GM23338 (cell line): ENCODE data around the gene ZNF273.

Experiments
- CREB1 ChIP-seq: fragments of 250-450 bp; sonication (Bioruptor Pico); IDR thresholded peaks from 2 replicates; pipeline ENCODE4 v1.5.0; 2020; ENCODE audit warnings: low read depth, mild to moderate bottlenecking, moderate library complexity
- EZH2 ChIP-seq: fragments of 200-600 bp; sonication (generic); IDR thresholded peaks from one replicate; pipeline ENCODE4 v1.8.0; 2017; ENCODE audit warnings: antibody characterized with exemption, mild to moderate bottlenecking, low read depth; ENCODE audit not compliant: unreplicated experiment
- EZH2phosphoT487 ChIP-seq: fragments of 200-600 bp; sonication (generic); IDR thresholded peaks from one replicate; pipeline ENCODE4 v1.8.1; 2018; ENCODE audit warnings: antibody characterized with exemption; ENCODE audit not compliant: unreplicated experiment
- JUNB ChIP-seq: IDR thresholded peaks from one replicate; pipeline ENCODE4 v1.6.1; 2016; ENCODE audit warnings: antibody characterized with exemption; ENCODE audit not compliant: unreplicated experiment
- NANOG ChIP-seq: IDR thresholded peaks from 2 replicates; pipeline ENCODE4 v1.6.1; 2016; ENCODE audit warnings: antibody characterized with exemption, borderline replicate concordance
- POLR2AphosphoS5 ChIP-seq: IDR thresholded peaks from 2 replicates; pipeline ENCODE4 v1.6.1; 2016; ENCODE audit warnings: antibody characterized with exemption, low read depth
- STAT1 ChIP-seq: IDR thresholded peaks from one replicate; pipeline ENCODE4 v1.6.1; 2016; ENCODE audit warnings: antibody characterized with exemption; ENCODE audit not compliant: unreplicated experiment
- ZNF114 ChIP-seq: fragments of 250-450 bp; sonication (Bioruptor Pico); IDR thresholded peaks from 2 replicates; pipeline ENCODE4 v1.5.0; 2020; ENCODE audit warnings: mild to moderate bottlenecking, moderate library complexity
- ZNF331 ChIP-seq: fragments of 250-450 bp; sonication (Bioruptor Pico); IDR thresholded peaks from 2 replicates; pipeline ENCODE4 v1.5.0; 2020; ENCODE audit warnings: low read depth, mild to moderate bottlenecking, moderate library complexity
- TF ChIP-seq, protein P1 (sequence below), 2 experiments: fragments of 200-600 bp in 1 of 2; sonication (generic) in 1 of 2; conservative IDR thresholded peaks; 2 replicates each; pipeline versions ENCODE4 v1.5.1 to v1.6.1; 2016 to 2017; ENCODE audit warnings: antibody characterized with exemption in 2 of 2, low read depth in 2 of 2, mild to moderate bottlenecking in 2 of 2, moderate library complexity in 1 of 2
- TF ChIP-seq, protein P2 (sequence below): IDR thresholded peaks from one replicate; pipeline ENCODE4 v1.6.1; 2018; ENCODE audit warnings: antibody characterized with exemption; ENCODE audit not compliant: unreplicated experiment
- TF ChIP-seq, protein P3 (sequence below): IDR thresholded peaks from 2 replicates; pipeline ENCODE4 v1.6.1; 2016; ENCODE audit warnings: antibody characterized with exemption
- TF ChIP-seq, protein P4 (sequence below): fragments of 250-450 bp; sonication (Bioruptor Pico); IDR thresholded peaks from 2 replicates; pipeline ENCODE4 v1.5.0; 2020; ENCODE audit warnings: mild to moderate bottlenecking, moderate library complexity

DNA sequence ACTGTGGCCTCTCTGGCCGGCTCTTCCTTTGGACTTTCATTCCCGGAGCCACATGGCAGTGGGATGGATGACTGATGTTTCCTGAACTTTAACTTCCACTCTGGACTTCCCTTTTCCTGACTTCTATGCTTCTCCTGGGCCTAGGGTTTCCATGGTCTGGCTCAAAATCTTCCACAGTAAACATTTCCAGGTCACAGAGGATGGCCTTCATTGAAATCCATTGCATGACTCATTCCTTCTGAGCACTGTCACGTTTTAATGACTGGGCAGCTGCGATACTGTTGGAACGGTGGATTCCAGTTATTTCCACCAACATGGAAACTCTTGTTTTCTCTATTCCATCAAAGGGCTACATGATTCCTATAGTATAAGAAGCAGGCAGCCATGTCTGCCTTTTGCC is 24.4 kb upstream of the ZNF273 start:
- TF ChIP-seq EZH2 (no peak), POLR2AphosphoS5 (no peak), EZH2phosphoT487 (no peak), JUNB (no peak), NANOG (no peak), CREB1 (CRISPR knock-in tag) (no peak), ZNF114 (CRISPR knock-in tag) (no peak), ZNF331 (no peak), STAT1 (no peak)
- TF ChIP-seq, protein P1, sequence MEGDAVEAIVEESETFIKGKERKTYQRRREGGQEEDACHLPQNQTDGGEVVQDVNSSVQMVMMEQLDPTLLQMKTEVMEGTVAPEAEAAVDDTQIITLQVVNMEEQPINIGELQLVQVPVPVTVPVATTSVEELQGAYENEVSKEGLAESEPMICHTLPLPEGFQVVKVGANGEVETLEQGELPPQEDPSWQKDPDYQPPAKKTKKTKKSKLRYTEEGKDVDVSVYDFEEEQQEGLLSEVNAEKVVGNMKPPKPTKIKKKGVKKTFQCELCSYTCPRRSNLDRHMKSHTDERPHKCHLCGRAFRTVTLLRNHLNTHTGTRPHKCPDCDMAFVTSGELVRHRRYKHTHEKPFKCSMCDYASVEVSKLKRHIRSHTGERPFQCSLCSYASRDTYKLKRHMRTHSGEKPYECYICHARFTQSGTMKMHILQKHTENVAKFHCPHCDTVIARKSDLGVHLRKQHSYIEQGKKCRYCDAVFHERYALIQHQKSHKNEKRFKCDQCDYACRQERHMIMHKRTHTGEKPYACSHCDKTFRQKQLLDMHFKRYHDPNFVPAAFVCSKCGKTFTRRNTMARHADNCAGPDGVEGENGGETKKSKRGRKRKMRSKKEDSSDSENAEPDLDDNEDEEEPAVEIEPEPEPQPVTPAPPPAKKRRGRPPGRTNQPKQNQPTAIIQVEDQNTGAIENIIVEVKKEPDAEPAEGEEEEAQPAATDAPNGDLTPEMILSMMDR (conservative IDR thresholded peaks at IDR 0.05; ENCODE audit: low read depth in 2 of 2): no peak
- TF ChIP-seq, protein P2, sequence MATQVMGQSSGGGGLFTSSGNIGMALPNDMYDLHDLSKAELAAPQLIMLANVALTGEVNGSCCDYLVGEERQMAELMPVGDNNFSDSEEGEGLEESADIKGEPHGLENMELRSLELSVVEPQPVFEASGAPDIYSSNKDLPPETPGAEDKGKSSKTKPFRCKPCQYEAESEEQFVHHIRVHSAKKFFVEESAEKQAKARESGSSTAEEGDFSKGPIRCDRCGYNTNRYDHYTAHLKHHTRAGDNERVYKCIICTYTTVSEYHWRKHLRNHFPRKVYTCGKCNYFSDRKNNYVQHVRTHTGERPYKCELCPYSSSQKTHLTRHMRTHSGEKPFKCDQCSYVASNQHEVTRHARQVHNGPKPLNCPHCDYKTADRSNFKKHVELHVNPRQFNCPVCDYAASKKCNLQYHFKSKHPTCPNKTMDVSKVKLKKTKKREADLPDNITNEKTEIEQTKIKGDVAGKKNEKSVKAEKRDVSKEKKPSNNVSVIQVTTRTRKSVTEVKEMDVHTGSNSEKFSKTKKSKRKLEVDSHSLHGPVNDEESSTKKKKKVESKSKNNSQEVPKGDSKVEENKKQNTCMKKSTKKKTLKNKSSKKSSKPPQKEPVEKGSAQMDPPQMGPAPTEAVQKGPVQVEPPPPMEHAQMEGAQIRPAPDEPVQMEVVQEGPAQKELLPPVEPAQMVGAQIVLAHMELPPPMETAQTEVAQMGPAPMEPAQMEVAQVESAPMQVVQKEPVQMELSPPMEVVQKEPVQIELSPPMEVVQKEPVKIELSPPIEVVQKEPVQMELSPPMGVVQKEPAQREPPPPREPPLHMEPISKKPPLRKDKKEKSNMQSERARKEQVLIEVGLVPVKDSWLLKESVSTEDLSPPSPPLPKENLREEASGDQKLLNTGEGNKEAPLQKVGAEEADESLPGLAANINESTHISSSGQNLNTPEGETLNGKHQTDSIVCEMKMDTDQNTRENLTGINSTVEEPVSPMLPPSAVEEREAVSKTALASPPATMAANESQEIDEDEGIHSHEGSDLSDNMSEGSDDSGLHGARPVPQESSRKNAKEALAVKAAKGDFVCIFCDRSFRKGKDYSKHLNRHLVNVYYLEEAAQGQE: no peak
- TF ChIP-seq, protein P3, sequence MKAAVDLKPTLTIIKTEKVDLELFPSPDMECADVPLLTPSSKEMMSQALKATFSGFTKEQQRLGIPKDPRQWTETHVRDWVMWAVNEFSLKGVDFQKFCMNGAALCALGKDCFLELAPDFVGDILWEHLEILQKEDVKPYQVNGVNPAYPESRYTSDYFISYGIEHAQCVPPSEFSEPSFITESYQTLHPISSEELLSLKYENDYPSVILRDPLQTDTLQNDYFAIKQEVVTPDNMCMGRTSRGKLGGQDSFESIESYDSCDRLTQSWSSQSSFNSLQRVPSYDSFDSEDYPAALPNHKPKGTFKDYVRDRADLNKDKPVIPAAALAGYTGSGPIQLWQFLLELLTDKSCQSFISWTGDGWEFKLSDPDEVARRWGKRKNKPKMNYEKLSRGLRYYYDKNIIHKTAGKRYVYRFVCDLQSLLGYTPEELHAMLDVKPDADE: no peak
- TF ChIP-seq, protein P4, sequence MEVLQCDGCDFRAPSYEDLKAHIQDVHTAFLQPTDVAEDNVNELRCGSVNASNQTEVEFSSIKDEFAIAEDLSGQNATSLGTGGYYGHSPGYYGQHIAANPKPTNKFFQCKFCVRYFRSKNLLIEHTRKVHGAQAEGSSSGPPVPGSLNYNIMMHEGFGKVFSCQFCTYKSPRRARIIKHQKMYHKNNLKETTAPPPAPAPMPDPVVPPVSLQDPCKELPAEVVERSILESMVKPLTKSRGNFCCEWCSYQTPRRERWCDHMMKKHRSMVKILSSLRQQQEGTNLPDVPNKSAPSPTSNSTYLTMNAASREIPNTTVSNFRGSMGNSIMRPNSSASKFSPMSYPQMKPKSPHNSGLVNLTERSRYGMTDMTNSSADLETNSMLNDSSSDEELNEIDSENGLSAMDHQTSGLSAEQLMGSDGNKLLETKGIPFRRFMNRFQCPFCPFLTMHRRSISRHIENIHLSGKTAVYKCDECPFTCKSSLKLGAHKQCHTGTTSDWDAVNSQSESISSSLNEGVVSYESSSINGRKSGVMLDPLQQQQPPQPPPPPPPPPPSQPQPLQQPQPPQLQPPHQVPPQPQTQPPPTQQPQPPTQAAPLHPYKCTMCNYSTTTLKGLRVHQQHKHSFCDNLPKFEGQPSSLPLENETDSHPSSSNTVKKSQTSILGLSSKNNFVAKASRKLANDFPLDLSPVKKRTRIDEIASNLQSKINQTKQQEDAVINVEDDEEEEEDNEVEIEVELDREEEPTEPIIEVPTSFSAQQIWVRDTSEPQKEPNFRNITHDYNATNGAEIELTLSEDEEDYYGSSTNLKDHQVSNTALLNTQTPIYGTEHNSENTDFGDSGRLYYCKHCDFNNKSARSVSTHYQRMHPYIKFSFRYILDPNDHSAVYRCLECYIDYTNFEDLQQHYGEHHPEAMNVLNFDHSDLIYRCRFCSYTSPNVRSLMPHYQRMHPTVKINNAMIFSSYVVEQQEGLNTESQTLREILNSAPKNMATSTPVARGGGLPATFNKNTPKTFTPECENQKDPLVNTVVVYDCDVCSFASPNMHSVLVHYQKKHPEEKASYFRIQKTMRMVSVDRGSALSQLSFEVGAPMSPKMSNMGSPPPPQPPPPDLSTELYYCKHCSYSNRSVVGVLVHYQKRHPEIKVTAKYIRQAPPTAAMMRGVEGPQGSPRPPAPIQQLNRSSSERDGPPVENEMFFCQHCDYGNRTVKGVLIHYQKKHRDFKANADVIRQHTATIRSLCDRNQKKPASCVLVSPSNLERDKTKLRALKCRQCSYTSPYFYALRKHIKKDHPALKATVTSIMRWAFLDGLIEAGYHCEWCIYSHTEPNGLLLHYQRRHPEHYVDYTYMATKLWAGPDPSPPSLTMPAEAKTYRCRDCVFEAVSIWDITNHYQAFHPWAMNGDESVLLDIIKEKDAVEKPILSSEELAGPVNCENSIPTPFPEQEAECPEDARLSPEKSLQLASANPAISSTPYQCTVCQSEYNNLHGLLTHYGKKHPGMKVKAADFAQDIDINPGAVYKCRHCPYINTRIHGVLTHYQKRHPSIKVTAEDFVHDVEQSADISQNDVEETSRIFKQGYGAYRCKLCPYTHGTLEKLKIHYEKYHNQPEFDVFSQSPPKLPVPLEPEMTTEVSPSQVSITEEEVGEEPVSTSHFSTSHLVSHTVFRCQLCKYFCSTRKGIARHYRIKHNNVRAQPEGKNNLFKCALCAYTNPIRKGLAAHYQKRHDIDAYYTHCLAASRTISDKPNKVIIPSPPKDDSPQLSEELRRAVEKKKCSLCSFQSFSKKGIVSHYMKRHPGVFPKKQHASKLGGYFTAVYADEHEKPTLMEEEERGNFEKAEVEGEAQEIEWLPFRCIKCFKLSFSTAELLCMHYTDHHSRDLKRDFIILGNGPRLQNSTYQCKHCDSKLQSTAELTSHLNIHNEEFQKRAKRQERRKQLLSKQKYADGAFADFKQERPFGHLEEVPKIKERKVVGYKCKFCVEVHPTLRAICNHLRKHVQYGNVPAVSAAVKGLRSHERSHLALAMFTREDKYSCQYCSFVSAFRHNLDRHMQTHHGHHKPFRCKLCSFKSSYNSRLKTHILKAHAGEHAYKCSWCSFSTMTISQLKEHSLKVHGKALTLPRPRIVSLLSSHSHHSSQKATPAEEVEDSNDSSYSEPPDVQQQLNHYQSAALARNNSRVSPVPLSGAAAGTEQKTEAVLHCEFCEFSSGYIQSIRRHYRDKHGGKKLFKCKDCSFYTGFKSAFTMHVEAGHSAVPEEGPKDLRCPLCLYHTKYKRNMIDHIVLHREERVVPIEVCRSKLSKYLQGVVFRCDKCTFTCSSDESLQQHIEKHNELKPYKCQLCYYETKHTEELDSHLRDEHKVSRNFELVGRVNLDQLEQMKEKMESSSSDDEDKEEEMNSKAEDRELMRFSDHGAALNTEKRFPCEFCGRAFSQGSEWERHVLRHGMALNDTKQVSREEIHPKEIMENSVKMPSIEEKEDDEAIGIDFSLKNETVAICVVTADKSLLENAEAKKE: no peak
